Ovary (tissue), 9 donors: ENCODE measurements around the gene VAV2. TPM values are rescaled to one million over a fixed set of nuclear protein-coding genes. Genes with fewer than 3 reads are reported as not detected.

Experiments
- DNase-seq, 5 donors: peaks; one replicate each; pipeline ENCODE4 v3.0.0-alpha.2; 2019 to 2020
- H3K27ac ChIP-seq, 2 donors: fragments of 200-600 bp; one replicate each; pipeline versions ENCODE4 v1.5.1 to v1.8.0; 2019 to 2022
- H3K27me3 ChIP-seq: fragments of 200-600 bp; one replicate; pipeline ENCODE4 v1.8.0; 2022
- H3K36me3 ChIP-seq: fragments of 200-600 bp; sonication (generic); one replicate; pipeline ENCODE4 v1.5.1; 2019
- H3K4me1 ChIP-seq: one replicate; pipeline ENCODE4 v1.8.1; 2013; ENCODE audit warnings: mild to moderate bottlenecking, moderate library complexity; ENCODE audit not compliant: insufficient read depth
- H3K4me3 ChIP-seq: fragments of 200-600 bp; sonication (generic); one replicate; pipeline ENCODE4 v1.5.1; 2017
- H3K9me3 ChIP-seq, 2 donors: fragments of 200-600 bp in 1 of 2; sonication (generic) in 1 of 2; one replicate each; pipeline versions ENCODE4 v1.5.1 to v1.8.1; 2013 to 2019; ENCODE audit warnings: mild to moderate bottlenecking in 1 of 2, moderate library complexity in 1 of 2
- EP300 ChIP-seq: sonication (generic); formaldehyde crosslinking; IDR thresholded peaks from one replicate; pipeline ENCODE4 v1.6.1; 2017; ENCODE audit warnings: antibody characterized with exemption
- POLR2A ChIP-seq: fragments of 450-650 bp; IDR thresholded peaks from one replicate; pipeline ENCODE4 v1.6.1; 2017; ENCODE audit warnings: antibody characterized with exemption, mild to moderate bottlenecking, moderate library complexity
- WGBS, 3 donors: extraction: QIAGEN DNeasy Blood & Tissue Kit in 1 of 3; methylation state at CpG; one replicate each; pipeline versions ENCODE4 v1.1.5 to v1.1.7; 2013 to 2017; 5-methylcytosine and 5-hydroxymethylcytosine counted together
- intact Hi-C, 4 donors: fragments of 100-400 bp; cut with DNase I; formaldehyde crosslinking; loops; one replicate each; pipeline versions ENCODE4 v1.11.0 to v1.15.1; 2022 to 2023
- polyA plus RNA-seq, 2 donors: library from polyadenylated mRNA; stranded (reverse); fragments of 200-250 nt in 1 of 2; fragments of 350-450 nt in 1 of 2; fragmentation: Illumina TruSeq in 1 of 2; extraction: RNeasy Lipid Tissue Mini Kit (QIAGEN cat#74804) in 1 of 2; gene quantifications; one replicate each; pipeline ENCODE4 v1.2.3, GENCODE V29; 2013 to 2014
- total RNA-seq, 7 donors: library from RNA; depleted of rRNA in 2 of 7; stranded (reverse); fragments of >200 nt in 2 of 7; fragmentation: NEBNext Ultra II Directional in 3 of 7; extraction: Animal tissue kit (Norgen Biotek cat#: 25700) in 3 of 7; gene quantifications; one replicate each; pipeline versions ENCODE4 v1.1.0 to v1.2.4, GENCODE V29; 2016 to 2023
- TF ChIP-seq, protein P1 (sequence below), 3 donors: fragments of 450-650 bp in 2 of 3; fragments of 200-600 bp in 1 of 3; IDR thresholded peaks; one replicate each; pipeline versions ENCODE4 v1.5.1 to v1.8.0; 2016 to 2022; ENCODE audit warnings: antibody characterized with exemption in 3 of 3, mild to moderate bottlenecking in 1 of 3
- donor health status: DM: no; HTN: no; CAD: no; lungs with moderate emphysema.
- donor health status: DM: no; HTN: no; CAD: no.
- donor health status: Bipolar disorder and iron deficiency.
- donor health status: DM: yes; HTN: yes; CAD: no.
- donor health status: DM: no; HTN: no; CAD: no.
- donor health status: DM: yes; HTN: yes; CAD: no.

Gene VAV2
- total and polyA plus RNA-seq, 9 donors, result 3.7 to 14.1 (median 7.8) TPM

DNA sequence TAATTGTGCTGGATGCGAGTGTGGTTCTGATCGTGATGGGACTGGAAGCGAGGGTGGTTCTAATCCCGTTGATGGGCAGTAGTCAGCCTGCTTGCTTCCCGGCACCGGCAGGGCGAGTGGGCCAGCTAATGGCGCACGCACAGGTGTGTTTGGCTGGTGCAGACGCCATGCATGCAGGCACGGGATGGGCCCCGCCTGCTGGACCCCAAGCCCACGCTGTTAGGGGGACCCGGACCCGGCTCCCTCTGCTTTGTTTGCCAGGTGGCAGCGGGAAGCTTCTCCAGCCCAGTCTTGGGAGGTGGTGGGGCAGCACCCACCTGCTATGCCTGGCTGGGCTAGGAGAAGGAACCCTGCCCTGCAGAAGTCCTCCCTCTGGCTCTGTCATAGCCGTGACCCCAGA lies 70.3 kb downstream of the VAV2 start:
- DNase-seq, result no peak
- Histone ChIP-seq H3K36me3 (no peaks in the 10 kb centered on the region), H3K4me3 (no peak overlapping the region), H3K27ac (no peak overlapping the region), H3K27me3 (no peaks in the 10 kb centered on the region), H3K9me3 (no peaks in the 10 kb centered on the region), H3K4me1 (no peaks in the 10 kb centered on the region)
- intact Hi-C loops, result no loop called here
- WGBS, 3 donors, result 91 to 95% (median 94%) methylated on average over 17 of the region's 17 CpGs
- TF ChIP-seq, protein P1, sequence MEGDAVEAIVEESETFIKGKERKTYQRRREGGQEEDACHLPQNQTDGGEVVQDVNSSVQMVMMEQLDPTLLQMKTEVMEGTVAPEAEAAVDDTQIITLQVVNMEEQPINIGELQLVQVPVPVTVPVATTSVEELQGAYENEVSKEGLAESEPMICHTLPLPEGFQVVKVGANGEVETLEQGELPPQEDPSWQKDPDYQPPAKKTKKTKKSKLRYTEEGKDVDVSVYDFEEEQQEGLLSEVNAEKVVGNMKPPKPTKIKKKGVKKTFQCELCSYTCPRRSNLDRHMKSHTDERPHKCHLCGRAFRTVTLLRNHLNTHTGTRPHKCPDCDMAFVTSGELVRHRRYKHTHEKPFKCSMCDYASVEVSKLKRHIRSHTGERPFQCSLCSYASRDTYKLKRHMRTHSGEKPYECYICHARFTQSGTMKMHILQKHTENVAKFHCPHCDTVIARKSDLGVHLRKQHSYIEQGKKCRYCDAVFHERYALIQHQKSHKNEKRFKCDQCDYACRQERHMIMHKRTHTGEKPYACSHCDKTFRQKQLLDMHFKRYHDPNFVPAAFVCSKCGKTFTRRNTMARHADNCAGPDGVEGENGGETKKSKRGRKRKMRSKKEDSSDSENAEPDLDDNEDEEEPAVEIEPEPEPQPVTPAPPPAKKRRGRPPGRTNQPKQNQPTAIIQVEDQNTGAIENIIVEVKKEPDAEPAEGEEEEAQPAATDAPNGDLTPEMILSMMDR (IDR thresholded peaks at IDR 0.05), result no peak
- no peak for TF ChIP-seq POLR2A
- TF ChIP-seq EP300, result no peak

DNA sequence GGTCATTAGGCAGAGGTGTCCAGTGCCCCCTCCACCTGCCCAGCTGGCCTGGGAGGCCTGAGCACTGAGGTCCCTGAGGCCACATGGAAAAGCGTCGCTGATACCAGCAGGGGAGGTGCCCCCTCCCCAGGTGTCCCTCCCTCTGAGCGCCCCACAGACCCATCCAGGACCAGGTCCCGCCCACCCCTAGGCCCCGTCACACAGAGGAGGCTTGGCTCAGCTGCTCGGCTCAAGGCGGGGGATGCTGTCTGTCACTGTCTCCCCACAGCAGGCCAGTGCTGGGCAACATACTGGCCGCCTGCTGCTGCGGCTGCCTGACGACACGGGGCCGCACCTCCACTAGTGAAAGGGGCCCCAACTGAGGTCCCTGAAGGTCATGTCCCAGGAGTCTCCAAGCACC lies 71.7 kb downstream of the VAV2 start:
- no peak for DNase-seq
- WGBS, 3 donors, result 88 to 94% (median 91%) methylated on average over 12 of the region's 12 CpGs

DNA sequence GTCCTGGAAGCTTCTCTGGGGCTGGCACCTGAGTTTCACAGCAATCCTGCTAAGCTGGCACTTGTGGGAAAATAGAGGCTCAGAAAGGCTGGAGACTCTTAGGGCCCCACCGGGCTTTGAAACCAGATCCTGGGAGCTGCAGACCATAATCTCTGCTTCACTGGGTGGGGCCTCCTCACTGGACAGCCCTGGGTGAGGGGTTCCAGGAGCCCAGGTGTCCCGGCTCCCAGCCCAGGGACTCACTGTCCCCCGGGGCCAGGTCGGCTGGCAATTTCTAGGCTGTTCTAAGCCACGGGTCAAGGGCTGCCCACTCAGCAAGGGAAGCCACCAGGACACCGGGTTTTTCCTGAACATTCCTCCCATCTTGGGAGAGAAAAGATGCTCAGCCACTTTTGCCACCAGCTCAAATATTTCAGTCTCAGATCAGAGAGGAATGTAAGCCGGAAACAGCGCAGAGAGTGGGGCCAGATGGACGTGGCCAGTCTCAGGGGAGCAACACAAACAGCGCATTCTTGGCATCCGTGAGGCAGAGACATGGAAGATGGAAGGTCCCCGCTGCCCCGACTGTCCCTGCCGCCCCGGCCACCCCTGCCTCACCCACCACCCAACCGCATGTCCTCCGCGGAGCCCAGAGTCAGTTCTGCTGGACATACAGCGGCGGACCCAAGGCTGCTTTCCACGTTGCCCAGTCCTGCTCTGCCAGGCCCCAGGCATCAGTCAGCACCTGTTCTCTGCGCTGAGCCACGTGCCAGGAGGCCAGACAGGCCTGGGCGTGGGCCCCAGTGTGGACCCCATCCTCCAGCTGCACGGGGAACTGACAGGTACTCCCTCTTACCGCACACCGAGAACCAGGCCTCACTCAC lies 72.6 kb downstream of the VAV2 start:
- no peaks in the 10 kb centered on the region for H3K4me1 ChIP-seq
- H3K27me3 ChIP-seq, result no peaks in the 10 kb centered on the region
- no peak for DNase-seq
- no peak overlapping the region for H3K27ac ChIP-seq
- H3K36me3 ChIP-seq, result no peaks in the 10 kb centered on the region
- H3K4me3 ChIP-seq, result no peak overlapping the region
- H3K9me3 ChIP-seq, result no peaks in the 10 kb centered on the region
- WGBS, 3 donors, result 63 to 81% (median 81%) methylated on average over 27 of the region's 27 CpGs
- intact Hi-C loops, result no loop called here
- TF ChIP-seq, protein P1 (IDR thresholded peaks at IDR 0.05), result no peak
- TF ChIP-seq POLR2A (no peak), EP300 (no peak)

More for the DNA sequence above, 71.7 kb downstream of the VAV2 start:
- TF ChIP-seq EP300 (no peak), POLR2A (no peak)
- TF ChIP-seq, protein P1 (IDR thresholded peaks at IDR 0.05), result no peak
- Histone ChIP-seq H3K9me3 (no peaks in the 10 kb centered on the region), H3K27ac (no peak overlapping the region), H3K27me3 (no peaks in the 10 kb centered on the region), H3K4me3 (no peak overlapping the region), H3K36me3 (no peaks in the 10 kb centered on the region), H3K4me1 (no peaks in the 10 kb centered on the region)
- intact Hi-C loops, result no loop called here

DNA sequence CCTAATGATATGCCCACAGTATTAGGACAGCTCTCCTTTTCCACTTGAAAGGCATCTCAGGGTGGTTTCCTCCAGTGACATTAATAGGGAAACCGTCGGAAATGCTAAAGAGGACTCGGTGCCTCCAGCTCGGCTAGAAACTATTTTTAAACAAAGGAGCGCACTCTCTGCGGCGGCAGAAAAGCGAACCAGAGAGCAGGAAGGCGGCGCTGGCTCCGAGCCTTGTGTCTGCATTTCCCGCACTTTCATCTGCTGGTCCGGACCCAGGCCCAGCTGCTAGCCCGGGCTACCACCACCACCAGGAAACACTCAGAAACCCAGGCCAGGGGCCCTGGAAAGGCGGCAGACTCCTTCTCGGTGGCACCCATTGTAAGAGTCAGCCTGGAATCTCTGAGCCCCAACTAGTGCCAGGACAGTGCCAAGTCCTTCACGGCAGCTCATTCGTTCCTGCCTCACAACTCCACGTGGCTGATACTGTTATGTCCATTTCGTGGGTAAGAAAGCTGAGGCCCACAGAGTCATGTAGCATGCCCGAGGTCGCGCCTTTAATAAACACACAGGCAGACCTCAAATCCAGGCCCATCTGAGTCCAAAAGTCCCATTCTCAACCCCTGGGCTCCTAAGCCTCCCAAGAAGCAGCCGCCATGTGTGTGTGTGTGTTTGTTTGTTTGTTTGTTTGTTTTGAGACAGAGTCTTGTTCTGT lies 73.9 kb downstream of the VAV2 start:
- Histone ChIP-seq H3K27me3 (no peaks in the 10 kb centered on the region), H3K4me1 (no peaks in the 10 kb centered on the region), H3K36me3 (no peaks in the 10 kb centered on the region), H3K27ac (no peak overlapping the region), H3K4me3 (no peak overlapping the region), H3K9me3 (no peaks in the 10 kb centered on the region)
- WGBS, 3 donors, result 80 to 83% (median 83%) methylated on average over 24 of the region's 24 CpGs
- TF ChIP-seq, protein P1 (IDR thresholded peaks at IDR 0.05), result no peak
- TF ChIP-seq POLR2A (no peak), EP300 (no peak)
- intact Hi-C loops, result no loop called here
- DNase-seq, result no peak
